GM10847 (cell line): ENCODE data around the gene RAB15.
A peak's percentile ranks its signal among the peaks of the same experiment; 100 is the strongest.

ENCODE experiments used
- POLR2A ChIP-seq: IDR thresholded peaks from 2 replicates; pipeline ENCODE4 v1.6.1; 2011; ENCODE audit not compliant: insufficient read length; ENCODE audit errors: extremely low read depth

The RAB15 gene

DNA sequence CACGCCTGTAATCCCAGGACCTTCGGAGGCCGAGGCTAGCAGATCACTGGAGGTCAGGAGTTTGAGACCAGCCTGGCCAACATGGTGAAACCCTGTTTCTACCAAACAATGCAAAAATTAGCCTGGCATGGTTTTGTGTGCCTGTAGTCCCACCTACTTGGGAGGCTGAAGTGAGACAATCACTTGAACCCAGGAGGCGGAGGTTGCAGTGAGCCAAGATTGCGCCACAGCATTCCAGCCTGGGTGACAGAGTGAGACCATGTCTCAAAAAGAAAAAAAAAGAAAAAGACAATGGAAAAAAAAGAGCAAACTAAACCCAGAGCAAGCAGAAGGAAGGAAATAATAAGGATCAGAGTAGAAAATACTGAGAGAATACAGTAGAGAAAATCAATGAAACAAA, 52.5 kb downstream of the RAB15 start:
- TF ChIP-seq POLR2A = no peak

DNA sequence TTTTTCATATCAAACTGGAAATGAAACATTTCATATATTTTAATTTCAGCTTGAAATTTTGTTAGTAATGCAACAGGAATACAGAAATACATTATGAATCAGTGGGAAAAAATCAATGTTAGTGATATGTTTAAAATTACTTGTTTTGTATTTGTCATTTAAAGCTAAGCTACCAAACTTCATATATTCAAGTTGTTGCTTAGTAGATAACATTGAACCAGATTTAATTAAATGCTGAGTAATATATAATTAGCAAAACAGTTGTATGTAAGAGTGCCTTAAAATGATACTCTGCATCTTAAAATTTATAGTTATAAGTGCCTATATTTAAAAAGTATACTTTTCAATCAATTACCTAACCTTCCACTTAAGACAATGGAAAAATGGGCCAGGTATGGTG, 52.9 kb downstream of the RAB15 start:
- no peak for TF ChIP-seq POLR2A

DNA sequence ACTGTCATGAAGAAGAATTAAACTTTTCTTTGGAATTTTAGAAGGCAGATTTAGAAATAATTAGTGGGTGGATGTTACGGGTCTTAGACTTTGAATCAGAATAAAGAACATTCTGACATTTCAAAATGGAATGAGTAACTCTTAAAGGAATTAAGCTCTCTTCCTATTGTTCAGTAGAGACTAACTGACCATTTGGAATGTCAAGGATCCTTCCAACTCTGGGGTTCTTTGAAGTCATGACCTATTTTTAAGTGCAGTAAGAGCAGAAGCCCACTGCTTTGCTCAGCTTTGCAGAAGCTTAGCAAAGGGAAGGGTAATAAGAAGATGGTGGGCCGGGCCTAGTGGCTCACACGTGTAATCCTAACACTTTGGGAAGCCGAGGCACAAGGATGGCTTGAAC, 53.9 kb downstream of the RAB15 start:
- TF ChIP-seq POLR2A = no peak

DNA sequence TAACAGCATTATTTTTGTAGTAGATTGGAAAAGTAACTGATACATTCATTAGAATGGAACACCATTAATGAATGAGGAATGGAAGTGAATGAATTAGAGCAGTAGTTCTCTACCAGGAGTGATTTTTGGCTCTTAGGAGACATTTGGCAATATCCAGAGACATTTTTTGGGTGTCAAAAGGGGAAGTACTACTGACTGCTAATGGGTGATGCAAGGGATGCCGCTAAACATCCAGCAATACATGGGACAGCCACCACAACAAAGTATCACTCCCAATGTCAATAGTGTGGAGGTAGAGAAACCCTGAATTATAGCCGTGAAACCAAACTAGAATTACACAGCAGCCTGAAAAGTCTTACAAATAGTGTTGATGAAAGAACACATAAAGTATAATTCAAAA, 56.3 kb downstream of the RAB15 start:
- TF ChIP-seq POLR2A = no peak

DNA sequence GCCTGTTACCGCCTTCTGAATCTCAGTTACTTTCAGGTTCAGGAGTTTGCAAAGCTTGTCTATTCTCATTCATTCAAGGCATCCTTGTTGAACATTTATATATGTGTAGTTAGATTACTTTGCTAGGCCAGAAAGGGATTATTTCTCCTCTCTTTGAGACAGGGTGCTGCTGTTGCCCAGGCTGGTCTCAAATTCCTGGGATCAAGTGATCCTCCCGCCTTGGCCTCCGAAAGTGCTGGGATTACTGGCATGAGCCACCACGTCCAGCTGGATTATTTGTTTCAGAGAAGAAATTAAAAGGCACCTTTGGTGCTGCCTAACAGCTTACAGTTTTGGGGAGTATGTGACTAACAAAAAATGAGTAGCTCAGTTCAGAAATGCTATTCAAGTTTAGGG, 57.1 kb downstream of the RAB15 start:
- TF ChIP-seq POLR2A = no peak

DNA sequence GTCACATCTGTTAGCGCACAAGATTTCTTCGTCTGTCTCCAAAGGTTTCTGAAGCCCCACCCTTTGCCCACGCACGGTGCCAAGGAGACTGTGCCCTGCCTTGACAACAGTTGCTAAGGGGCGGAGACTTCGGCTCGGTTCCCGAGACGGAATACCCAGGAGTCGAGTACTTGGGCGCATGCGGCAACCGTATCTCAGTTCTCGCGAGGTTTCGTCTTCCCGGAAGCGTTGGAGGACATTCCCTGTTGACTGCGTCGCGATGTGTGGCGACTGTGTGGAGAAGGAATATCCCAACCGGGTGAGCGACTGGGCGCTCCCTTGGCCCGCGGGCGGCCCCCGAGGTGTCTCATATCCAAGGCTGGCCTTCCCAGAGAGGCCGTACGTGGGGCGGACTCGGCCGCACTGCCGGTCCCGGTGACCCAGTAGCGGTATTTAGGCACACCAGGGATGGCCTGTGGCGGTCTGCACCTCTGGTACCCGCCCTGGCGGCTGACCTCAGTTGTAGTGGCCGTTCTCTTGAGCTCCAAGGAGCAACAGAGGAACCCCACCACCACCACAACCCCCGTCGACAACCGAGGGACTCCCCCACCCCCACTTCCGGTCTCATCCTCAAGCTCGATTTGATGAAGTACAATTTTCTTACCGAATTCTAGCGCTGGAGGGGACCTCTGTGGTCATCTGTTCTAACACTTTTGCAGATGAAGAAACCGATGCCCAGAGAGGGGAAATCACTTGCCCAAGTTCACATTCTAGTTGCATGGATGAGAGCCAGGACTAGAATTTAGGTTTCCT, 57.7 kb downstream of the RAB15 start, which contains the start of gene CHURC1:
TSS of gene CHURC1 (plus strand) at position 219 of the 792 bp plus-strand sequence. CDS start at position 260, 41 bp downstream.
- TF ChIP-seq POLR2A = peak; percentile 80

DNA sequence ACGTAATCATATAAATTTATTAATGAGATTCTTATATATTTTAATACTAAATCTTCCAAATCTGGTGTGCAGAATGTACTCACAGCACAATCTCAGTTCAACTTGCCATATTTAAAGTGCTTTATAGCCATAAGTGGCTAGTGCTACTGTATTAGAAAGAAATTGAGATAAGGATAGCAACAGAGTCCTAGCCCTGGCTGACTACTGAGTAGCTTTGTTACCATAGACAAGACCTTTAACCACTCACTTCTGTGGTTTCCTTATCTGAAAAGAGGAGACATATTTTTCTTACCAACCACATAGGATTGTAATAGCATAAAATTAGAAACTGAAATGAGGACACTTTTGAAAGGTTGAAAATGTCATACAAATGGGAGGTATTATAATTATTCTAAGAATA, 59.9 kb downstream of the RAB15 start:
- TF ChIP-seq POLR2A = no peak

DNA sequence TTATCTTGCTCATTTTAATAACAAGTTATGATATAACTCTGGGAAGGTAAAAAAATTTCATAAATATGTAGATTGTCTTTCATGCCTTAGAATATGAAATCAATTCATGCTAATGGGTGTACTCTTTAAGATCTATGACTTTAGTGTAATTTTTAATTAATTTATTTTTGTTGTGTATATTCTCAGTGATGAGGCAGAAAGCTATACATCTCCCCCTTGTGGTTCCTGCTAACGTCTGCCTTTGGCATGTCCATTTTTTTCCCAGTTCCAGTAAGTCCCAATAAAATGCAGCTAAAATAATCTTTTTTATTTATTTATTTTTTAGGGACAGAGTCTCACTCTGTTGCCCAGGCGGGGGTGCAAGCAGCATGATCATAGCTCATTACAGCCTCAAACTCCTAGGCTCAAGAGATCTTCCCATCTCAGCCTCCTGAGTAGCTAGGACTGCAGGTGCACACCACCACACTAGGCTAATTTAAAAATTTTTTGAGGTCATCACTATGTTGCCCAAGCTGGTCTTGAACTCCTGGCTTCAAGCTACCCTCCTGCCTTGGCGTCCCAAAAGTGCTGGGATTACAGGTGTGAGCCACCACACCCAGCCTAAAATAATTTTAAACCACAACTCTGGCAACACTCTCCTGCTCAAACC, 61.2 kb downstream of the RAB15 start:
- TF ChIP-seq POLR2A = no peak

DNA sequence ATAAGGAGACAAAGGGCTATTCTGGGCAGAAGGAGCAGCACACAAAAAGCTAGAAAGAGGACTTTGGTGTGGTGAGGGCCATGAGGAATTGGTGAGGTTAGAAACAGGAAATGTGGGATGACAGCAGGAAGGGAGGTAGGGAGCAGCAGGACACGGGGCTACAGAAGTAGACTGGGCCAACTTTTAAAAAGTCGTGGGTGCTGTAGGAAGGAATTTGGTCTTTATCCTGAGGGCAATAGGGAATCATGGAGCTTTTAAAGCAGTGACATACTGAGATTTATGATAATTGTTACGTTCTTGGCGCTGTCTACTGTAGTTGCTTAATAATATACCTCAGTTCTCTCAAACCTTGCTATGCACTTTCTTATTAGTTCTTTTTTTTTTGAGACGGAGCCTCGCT, 66.1 kb downstream of the RAB15 start:
- TF ChIP-seq POLR2A = no peak

DNA sequence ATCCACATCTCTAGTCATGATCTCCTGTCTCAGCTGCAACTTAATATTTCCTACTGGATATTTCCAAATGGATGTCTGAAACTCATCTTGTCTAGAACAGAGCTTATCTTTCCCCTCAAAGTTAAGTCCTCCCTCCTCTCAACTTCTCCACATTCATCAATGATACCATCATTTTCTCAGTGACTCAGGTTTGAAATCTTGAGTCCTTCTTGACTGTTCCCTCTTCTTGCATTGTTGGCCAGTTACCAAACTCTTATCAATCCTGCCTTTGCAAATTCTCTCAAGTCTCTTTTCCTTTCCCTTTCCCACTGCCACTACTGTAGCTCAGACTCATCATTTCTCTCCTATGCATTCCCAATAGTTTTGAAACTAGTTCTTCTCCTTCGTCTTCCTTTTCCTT, 72.2 kb downstream of the RAB15 start:
- no peak for TF ChIP-seq POLR2A
